ENCODE measurements around the gene DMXL1.

DNA sequence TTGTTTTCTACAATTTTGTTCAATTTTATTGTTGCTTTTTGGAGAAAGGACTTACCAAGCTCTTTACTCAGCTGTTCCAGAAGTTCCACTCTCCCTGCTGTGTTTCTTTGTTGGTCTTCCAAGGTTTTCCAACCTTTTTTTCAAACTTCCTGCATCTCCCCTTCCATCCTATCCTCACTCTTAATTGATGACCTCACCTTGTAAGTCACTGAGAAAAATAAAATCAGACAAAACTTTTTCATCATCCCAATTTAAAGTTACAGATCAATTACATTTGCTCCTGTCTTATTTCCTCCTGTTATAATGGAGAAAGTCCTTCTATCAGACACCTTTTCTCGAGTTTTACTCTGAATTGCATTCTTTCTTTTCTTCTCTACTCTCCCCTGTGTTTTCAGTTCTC lies 121.1 kb downstream of the DMXL1 start:
- TF ChIP-seq ZNF621 (tag by site-specific recombination; IDR thresholded peaks at IDR 0.05) (no peak), YY1 (tag by site-specific recombination; IDR thresholded peaks at IDR 0.05) (no peak), ZFP37 (tag by site-specific recombination; IDR thresholded peaks at IDR 0.05) (no peak), ZNF175 (tag by site-specific recombination; IDR thresholded peaks at IDR 0.05) (no peak), ZNF114 (tag by site-specific recombination; IDR thresholded peaks at IDR 0.05) (no peak), ZNF274 (IDR thresholded peaks at IDR 0.05; ENCODE audit: low read length) (no peak), ZNF274 (tag by site-specific recombination; IDR thresholded peaks at IDR 0.05; ENCODE audit: borderline replicate concordance) (no peak)
- TF ChIP-seq, protein P1, sequence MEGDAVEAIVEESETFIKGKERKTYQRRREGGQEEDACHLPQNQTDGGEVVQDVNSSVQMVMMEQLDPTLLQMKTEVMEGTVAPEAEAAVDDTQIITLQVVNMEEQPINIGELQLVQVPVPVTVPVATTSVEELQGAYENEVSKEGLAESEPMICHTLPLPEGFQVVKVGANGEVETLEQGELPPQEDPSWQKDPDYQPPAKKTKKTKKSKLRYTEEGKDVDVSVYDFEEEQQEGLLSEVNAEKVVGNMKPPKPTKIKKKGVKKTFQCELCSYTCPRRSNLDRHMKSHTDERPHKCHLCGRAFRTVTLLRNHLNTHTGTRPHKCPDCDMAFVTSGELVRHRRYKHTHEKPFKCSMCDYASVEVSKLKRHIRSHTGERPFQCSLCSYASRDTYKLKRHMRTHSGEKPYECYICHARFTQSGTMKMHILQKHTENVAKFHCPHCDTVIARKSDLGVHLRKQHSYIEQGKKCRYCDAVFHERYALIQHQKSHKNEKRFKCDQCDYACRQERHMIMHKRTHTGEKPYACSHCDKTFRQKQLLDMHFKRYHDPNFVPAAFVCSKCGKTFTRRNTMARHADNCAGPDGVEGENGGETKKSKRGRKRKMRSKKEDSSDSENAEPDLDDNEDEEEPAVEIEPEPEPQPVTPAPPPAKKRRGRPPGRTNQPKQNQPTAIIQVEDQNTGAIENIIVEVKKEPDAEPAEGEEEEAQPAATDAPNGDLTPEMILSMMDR (tag by site-specific recombination; IDR thresholded peaks at IDR 0.05) = no peak
- TF ChIP-seq, protein P2, sequence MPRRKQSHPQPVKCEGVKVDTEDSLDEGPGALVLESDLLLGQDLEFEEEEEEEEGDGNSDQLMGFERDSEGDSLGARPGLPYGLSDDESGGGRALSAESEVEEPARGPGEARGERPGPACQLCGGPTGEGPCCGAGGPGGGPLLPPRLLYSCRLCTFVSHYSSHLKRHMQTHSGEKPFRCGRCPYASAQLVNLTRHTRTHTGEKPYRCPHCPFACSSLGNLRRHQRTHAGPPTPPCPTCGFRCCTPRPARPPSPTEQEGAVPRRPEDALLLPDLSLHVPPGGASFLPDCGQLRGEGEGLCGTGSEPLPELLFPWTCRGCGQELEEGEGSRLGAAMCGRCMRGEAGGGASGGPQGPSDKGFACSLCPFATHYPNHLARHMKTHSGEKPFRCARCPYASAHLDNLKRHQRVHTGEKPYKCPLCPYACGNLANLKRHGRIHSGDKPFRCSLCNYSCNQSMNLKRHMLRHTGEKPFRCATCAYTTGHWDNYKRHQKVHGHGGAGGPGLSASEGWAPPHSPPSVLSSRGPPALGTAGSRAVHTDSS (tag by site-specific recombination; IDR thresholded peaks at IDR 0.05) = no peak
- TF ChIP-seq, protein P3, sequence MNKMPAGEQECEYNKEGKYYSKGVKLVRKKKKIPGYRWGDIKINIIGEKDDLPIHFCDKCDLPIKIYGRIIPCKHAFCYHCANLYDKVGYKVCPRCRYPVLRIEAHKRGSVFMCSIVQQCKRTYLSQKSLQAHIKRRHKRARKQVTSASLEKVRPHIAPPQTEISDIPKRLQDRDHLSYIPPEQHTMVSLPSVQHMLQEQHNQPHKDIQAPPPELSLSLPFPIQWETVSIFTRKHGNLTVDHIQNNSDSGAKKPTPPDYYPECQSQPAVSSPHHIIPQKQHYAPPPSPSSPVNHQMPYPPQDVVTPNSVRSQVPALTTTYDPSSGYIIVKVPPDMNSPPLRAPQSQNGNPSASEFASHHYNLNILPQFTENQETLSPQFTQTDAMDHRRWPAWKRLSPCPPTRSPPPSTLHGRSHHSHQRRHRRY (tag by site-specific recombination; IDR thresholded peaks at IDR 0.05) = no peak

Measured in HEK293 (cell line).